GM12875 (cell line): ENCODE data around the gene SPATA13.

Experiments
- H3K4me3 ChIP-seq: one replicate; pipeline ENCODE4 v1.5.1; 2011; ENCODE audit warnings: low read depth, low read length, control low read depth
- TF ChIP-seq, protein P1 (sequence below): IDR thresholded peaks from 2 replicates; pipeline ENCODE4 v1.5.1; 2011; ENCODE audit warnings: low read depth, mild to moderate bottlenecking, control low read depth, inconsistent platforms, low read length, moderate library complexity, borderline replicate concordance; ENCODE audit not compliant: insufficient read depth

SPATA13 gene

DNA sequence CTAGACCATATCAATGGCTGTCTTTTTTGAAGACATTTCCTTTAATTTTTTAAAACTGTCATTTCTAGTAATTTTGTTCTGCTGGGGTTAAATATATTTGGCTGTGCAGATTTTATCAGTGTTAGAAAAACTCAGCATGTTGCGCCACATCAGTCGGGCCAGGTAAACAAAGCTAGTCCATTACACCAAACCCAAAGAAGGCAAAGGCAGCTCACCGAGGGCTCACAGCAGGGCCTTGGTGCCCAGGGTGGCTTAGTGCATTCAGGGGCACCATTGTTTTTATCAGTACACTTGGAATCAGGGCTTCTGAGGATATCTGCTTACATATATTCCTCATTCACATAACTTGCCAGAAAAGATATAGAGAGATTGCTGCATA, 22.2 kb downstream of the SPATA13 start:
- TF ChIP-seq, protein P1, sequence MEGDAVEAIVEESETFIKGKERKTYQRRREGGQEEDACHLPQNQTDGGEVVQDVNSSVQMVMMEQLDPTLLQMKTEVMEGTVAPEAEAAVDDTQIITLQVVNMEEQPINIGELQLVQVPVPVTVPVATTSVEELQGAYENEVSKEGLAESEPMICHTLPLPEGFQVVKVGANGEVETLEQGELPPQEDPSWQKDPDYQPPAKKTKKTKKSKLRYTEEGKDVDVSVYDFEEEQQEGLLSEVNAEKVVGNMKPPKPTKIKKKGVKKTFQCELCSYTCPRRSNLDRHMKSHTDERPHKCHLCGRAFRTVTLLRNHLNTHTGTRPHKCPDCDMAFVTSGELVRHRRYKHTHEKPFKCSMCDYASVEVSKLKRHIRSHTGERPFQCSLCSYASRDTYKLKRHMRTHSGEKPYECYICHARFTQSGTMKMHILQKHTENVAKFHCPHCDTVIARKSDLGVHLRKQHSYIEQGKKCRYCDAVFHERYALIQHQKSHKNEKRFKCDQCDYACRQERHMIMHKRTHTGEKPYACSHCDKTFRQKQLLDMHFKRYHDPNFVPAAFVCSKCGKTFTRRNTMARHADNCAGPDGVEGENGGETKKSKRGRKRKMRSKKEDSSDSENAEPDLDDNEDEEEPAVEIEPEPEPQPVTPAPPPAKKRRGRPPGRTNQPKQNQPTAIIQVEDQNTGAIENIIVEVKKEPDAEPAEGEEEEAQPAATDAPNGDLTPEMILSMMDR: no peak

DNA sequence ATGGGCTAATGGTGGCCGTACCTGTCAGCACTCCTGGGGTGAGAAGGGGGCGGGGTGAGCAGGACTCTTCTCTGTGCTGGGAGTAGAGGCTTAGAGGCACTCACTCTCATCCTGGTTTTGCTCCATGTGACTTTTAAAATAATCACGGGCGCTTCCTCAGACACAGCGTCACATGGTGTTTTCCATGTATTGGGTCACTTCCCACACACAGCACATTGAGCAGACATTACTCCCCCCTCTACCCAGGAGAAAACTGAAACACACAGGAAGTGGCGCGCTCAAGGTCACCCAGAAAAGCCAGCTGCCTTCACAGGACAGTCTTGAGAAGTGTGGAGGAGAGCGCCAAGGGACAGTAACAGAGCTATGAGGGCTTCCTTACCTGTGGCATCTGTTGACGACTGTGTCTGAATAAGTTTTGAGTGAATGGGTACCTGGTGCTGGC, 23.2 kb downstream of the SPATA13 start:
- TF ChIP-seq, protein P1: no peak
- H3K4me3 ChIP-seq: no peak overlapping the region

More for the DNA sequence above, 22.2 kb downstream of the SPATA13 start:
- H3K4me3 ChIP-seq: no peak overlapping the region

DNA sequence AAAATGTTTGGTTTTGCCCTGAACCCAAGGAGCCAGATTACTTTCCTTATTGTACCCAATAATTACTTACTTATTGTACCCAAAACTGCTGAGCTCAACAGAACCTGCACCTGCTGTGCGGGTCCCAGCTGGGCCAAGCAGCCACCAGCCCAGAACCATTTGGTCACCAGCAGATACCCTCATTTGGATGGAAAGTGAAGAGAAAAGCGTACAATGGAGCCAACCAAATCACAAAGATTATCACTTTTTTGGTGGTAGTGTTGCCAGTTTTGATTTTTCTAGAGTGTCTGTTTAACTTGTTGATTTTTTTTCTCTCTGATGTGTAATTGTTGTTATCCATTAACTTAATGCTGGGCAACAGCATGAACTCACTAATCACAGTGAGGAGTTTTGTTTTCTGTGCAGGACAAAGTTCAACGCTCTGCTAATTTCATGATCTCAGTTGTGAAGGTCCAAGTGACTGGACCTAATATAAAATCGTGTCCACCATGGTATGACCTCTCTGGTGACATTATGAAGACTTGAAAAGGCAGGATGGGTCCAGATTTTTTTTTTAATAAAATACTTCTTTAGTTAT, 23.8 kb downstream of the SPATA13 start:
- TF ChIP-seq, protein P1: no peak
- H3K4me3 ChIP-seq: no peak overlapping the region

DNA sequence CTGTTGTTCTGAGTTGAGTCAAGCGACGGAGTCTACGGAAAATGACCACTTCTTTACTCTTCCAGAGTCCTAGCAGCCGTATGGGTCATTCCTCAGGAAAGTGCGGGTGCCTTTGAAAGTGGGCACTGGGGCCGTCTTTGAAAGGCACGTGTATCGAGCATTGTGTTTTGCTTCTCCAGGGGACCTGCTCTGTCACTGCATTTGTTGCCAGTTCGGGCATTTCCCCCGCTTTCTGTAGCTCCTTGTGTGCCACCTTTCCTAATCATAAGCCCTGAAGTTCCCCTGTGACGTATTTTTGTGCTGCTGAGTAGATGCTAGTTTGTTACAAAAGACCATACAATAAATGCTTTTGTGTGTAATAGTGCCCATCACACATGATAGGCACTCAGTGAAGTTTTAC, 24.4 kb downstream of the SPATA13 start:
- TF ChIP-seq, protein P1: no peak
- no peak overlapping the region for H3K4me3 ChIP-seq

DNA sequence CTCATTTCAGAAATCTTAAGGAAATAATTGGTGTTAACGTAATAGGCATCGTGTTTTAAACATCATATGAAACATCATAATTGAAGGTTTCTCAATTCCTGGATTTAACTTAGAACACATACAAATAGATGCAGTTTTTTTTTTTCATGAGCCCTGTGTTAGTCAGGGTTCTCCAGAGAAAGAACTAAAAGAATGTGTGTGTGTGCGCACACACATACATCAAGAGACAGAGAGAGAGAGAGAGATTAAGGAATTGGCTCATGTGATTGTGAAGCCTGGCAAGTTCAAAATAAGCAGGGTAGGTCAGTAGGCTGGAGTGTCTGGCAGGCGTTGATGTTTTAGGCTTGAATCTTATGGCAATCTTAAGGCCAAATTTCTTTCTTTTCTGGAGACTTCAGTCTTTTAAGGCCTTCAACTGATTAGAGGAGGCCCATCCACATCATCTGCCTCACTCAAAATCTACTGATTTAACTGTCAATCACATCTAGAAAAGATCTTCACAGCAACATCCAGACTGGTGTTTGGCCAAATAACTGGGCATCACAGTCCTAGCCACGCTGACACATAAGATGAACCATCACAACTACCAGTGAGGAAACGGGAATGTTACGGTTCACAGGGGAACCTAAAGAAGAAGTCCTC, 25.2 kb downstream of the SPATA13 start:
- H3K4me3 ChIP-seq: no peak overlapping the region
- TF ChIP-seq, protein P1: no peak

DNA sequence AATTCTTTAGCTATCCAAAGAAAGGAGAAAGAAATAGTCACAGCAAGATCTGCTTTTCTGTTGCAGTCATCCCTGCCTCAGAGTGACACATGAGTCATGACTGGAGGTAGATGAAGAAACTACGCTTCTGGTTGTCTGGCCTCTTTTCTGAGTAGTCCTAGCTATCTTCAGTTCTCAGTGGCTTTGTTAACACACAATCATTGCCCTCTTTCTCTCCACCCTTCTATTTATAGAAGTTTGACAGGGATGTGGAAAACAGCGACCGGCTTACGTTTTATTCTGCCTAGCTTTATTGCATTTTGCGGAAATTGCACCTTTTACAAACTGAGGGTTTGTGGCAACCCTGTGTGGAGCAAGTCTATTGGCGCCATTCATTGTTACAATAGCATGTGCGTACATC, 26.7 kb downstream of the SPATA13 start:
- TF ChIP-seq, protein P1: no peak
- no peak overlapping the region for H3K4me3 ChIP-seq
